ENCODE measurements around the gene ZNF3.

Gene ZNF3

DNA sequence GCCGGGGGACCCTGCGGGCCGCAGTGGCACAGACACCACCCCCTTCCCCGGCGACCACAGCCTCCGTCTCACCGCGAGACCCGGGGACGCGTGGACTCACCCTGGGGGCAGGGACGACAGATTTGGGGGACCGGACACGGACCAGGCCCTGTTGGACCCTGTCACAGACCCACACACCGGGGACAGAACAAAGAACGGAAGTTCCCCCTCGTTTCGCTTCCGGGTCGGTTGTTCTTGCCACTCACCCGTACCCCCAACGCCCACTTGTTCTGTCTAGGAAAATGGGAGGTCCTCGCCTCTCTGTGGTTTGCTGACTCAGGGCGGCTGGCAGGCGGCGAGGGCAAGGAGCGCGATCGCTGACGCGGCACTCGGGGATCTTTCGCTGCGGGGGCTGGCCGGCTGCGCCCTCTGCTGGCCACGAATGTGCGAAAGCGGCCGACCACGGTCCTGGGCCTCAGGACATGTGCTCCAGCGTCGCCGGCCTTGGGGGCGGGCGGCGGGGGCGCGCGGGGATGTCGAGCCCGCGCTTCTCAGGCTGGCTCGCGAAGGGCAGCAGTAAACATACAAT lies at the start of gene ZNF3:
ZNF3 (minus strand) TSS at position 189 of the 568 bp plus-strand sequence. CDS start 4,366 bp downstream, outside the sequence.
- DNase-seq (ENCODE audit: low spot score) = peak; percentile 100

- DNase-seq (ENCODE audit: low spot score) = peak; percentile 86
Measured at GRCh38 chr7:100130608-100131453, 49.3 kb upstream of the ZNF3 start.

DNA sequence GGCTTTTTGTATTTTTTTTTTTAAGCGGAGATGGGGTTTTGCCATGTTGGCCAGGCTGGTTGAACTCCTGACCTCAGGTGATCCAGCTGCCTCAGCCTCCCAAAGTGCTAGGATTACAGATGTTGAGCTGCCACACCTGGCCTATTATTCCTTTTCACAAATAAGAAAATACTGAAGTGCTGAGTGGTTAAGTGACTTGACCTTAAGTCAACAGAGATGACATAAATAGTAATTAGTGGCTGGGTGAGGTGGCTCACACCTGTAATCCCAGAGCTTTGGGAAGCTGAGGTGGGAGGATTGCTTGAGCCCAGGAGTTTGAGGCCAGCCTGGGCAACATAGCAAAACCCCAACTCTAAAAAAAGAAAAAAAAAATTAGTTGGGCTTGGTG lies 48.7 kb upstream of the ZNF3 start:
- DNase-seq (ENCODE audit: low spot score) = peak; percentile 9

DNA sequence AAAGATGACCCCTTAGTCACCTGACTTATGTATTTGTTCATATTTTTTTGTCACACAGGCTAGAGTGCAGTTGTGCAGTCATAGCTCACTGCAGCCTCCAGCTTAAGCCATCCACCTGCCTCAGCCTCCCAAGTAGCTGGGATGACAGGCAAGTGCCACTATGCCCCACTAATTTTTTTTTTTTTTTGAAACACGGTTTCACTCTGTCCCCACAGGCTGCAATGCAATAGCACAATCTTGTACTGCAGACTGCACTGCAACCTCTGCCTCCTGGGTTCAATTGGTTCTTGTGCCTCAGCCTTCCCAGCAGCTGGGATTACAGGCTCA lies 47.1 kb upstream of the ZNF3 start:
- peak; percentile 36 for DNase-seq (ENCODE audit: low spot score)

DNA sequence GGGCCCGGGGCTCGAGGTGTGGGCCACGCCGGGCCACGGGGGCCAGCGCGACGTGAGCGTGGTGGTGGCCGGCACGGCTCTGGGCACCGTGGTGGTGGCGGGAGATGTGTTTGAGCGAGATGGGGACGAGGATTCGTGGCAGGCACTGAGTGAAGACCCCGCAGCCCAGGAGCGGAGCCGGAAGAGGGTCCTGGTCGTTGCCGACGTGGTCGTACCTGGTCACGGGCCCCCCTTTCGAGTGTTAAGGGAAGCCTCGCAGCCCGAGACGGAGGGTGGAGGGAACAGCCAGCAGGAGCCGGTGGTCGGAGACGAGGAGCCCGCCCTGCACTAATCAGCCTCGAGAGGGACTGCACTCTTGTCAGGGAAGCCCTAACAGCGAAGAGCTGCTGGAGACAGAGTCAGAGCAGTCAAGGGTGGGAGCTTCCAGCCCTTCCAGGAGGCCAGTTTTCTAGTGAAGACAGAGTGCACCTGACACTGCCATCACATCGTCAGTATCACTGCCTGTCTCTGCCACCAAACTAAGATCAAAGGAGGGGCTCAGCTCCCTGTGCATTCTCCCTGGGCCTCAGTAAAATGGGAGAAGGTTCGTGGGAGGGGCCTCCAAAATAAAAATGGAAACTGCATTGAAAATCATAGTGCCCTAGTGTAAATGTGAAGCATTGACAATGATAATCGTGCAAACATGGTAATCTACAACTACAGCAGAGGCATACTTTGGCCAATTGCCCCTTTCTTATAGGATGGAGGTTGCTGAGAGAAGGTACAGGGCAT lies 46.5 kb upstream of the ZNF3 start:
- peak; percentile 80 for DNase-seq (ENCODE audit: low spot score)

DNA sequence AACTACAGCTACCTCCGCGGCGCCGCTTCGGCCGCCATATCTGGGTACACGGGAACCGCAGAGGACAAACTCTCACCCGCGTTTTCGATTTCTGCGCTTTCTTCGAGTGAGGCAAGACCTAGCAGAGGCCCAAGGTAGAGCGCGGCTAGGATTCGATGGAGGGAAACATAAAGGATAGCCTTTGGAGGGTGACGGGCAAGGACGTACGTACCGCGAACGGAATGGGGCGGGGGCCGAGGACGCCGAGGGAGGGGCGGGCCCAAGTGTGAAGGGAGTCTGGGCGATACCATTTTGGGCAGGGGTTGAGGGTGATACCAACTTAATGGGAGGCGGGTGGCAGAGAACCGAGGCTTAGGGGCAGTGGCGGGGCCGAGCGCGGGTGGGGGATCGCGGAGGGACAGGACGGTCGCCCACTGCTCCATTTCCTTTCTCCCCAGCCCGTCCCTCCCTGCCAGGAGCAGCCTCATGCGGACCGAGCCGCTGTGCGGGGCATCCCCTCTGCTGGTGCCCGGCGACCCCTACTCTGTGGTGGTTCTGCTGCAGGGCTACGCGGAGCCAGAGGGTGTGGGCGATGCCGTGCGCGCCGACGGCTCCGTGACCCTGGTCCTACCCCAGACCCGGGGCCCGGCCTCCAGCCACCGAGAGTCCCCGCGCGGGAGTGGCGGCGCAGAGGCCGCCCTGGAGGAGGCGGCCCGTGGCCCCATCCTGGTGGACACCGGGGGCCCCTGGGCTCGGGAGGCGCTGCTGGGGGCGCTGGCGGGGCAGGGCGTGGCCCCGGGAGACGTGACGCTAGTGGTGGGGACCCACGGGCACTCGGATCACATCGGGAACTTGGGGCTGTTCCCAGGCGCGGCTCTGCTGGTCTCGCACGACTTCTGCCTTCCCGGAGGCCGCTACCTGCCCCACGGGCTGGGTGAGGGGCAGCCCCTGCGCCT lies 45.7 kb upstream of the ZNF3 start, which contains the start of gene MBLAC1:
MBLAC1 (plus strand) TSS at position 37 of the 935 bp plus-strand sequence; CDS start at position 466, 429 bp downstream.
- peak; percentile 96 for DNase-seq (ENCODE audit: low spot score)

DNA sequence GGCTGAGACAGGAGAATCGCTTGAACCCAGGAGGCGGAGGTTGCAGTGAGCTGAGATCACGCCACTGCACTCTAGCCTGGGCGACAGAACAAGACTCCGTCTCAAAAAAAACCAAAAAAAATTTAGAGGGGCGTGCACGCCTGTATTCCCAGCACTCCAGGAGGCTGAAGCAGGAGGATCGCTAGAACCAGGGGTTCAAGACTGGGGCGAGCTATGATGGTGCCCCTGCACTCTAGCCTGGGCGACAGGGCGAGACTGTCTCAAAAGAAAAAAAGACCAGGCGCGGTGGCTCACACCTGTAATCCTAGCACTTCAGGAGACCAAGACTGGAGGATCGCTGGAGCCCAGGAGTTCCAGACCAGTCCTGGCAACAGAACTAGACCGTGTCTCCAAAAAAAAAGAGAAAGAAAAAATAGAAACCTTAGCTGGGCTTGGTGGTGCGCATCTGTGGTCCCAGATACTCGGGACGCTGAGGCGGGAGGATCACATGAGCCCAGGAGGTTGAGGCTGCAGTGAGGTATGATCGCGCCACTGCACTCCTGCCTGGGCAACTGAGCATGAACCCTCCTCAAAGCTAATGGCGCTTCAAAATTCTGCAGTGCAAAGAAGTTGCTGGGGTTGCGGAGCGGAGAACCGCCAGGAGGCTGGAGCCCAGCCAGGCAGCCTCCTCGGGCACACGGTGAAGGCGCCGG lies 44.9 kb upstream of the ZNF3 start:
- no peak for DNase-seq (ENCODE audit: low spot score)

GRCh38 chr7:100124301-100125230 lies 43.0 kb upstream of the ZNF3 start:
- no peak for DNase-seq (ENCODE audit: low spot score)

- peak; percentile 16 for DNase-seq (ENCODE audit: low spot score)
Measured at GRCh38 chr7:100122568-100122967, 41.0 kb upstream of the ZNF3 start.

DNA sequence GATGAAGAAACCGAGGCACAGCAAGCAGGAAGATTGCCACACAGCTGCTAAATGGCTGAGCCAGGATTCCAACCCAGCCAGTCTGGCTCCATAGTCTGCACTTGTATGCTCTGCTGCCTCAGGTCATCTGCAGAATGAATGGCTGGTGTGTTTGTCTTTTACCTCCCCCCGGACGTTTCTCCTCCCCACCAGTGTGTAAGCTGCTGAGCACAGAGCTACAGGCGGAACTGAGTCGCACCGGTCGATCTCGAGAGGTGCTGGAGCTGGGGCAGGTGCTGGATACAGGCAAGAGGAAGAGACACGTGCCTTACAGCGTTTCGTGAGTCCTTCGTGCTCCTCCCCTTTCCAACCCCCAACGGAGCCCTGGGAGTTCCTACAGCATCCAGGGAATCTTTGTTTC lies 40.5 kb upstream of the ZNF3 start:
- peak; percentile 6 for DNase-seq (ENCODE audit: low spot score)

GRCh38 chr7:100120733-100121036 lies 39.2 kb upstream of the ZNF3 start:
- DNase-seq (ENCODE audit: low spot score) = no peak

DNA sequence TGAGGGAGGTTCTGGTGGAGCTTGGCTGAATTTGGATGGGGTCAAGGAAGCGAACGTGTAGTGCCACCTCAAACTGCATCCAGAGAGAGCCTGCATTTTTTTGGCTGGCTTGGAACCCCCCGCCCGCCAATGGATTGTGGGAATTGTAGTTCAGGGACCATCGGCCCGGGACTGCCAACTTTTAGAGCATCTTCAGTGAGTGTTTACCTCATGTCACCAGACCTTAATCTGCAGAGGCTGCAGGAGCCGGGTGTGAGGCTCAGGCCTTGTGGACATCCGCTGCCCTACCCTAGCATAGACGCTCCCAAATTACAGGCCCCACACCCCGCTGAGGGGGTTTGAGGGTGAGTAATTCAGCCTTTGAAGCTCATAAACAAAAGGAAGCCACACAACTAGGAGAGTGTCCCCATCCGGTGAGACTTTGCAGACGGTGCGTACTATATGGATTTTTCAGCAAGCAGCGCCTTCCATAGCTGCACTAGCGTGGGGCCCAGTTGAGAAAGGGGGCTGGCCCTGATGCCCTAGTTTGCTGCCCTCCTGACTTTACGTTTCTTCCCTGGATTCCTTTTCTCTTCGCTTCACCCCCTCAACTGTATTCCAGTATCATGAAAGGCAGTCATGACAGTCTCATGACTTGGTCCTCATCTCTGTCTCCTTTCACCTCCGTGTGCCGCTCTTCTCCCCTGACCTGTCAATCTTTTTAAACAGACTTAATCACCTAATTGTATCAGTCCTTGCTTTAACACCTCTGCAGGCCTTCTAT lies 38.6 kb upstream of the ZNF3 start:
- peak; percentile 92 for DNase-seq (ENCODE audit: low spot score)

DNA sequence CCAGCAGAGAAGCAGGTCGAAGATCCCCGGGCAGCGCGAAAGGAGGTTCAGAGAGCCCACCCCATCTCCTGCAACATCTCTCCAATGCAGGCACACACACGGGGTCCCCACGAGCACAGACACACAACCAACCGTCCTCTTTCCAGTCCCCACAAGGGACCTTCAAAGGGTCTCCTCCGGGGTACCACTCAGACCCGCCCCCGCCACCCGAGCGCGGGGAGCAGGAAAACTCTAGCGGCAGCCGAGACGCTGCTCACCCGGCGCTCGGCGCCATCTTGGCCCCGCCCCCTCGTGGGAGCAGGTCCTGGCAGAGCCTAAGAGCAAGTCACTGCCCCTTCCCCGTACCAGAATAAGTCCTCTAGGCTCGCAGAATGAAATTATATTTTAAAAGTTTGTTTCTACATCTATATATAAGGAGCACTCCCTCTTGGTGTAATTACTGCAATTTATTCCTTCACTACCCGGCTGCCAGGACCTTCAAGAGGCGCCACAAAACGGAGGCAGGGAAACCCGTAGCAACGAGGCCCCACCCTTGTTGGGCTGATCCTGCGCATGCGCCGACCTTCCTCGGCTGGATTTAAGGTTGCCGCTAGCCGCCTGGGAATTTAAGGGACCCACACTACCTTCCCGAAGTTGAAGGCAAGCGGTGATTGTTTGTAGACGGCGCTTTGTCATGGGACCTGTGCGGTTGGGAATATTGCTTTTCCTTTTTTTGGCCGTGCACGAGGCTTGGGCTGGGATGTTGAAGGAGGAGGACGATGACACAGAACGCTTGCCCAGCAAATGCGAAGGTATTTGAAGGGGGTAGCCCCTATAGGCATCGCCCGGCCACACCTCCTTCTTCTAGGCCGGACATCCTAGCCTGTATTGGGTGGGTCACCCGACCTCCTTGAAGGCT lies 37.8 kb upstream of the ZNF3 start, which contains the start of the genes CNPY4 and TAF6:
CNPY4 (plus strand) TSS at position 563 of the 898 bp plus-strand sequence; CDS start at position 674, 111 bp downstream.
TAF6 (minus strand) TSS at position 287 of the 898 bp plus-strand sequence. CDS start 5,149 bp downstream, outside the sequence.
- DNase-seq (ENCODE audit: low spot score) = peak; percentile 98

DNA sequence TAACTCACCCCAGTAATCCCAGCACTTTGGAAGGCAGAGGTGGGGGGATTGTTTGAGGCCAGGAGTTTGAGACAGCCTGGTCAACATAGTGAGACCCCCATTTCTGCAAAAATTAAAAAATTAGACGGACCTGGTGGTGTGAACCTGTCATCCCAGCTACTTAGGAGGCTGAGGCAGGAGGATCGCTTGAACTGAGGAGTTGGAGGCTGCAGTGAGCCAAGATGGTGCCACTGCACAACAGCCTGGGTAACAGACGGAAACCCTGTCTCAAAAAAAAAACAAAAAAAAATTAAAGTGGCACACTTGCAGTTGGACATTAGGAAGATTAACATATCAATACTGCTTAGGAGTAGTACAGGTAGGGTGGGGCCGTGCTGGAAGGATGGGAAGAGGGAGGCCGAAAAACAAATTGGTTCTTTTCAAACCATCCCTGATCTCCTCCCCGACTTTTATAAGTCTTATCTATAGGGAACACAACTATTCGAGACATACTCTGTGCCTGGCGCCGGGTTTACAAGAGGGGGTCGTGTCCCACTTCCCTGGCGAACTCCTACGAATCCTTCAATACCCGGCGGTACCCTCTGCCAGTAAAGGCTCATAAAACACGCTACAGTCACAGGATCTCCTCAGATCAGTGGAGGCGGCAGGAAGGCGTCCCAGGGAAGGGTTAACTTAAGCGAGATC lies 37.0 kb upstream of the ZNF3 start:
- DNase-seq (ENCODE audit: low spot score) = no peak

- DNase-seq (ENCODE audit: low spot score) = no peak
Measured at GRCh38 chr7:100115026-100115425, 33.5 kb upstream of the ZNF3 start.

DNA sequence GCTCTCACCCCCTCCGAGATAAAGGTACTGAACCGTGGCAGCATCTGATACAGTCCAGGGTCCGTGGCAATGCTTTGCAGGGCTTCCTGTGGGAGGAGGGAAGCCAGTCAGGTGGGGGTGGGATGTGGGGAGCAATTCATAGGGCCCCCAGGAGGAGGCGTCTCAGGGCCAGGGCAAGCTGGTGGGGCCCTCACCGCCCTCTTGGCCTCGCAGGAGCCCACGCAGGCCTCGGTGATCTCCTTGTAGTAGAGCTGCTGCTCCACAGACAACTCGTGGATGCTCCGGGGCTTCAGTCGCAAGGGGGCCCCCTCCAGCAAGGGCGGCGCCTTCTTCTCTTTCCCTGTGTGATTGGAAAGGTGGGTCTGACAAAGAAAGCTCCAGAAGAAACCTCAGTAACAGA lies 30.4 kb upstream of the ZNF3 start:
- no peak for DNase-seq (ENCODE audit: low spot score)

GRCh38 chr7:100111156-100111555 lies 29.6 kb upstream of the ZNF3 start:
- no peak for DNase-seq (ENCODE audit: low spot score)

All from NAMALWA (cell line).